Fibroblast of lung (primary cell): ENCODE measurements around the gene DYNLL2. TPM values are rescaled to one million over a fixed set of nuclear protein-coding genes. Genes with fewer than 3 reads are reported as not detected.
"Not testable (repeated sequence)": the region's sequence is repeated elsewhere in the genome, so short reads cannot be mapped to it uniquely, and the experiment has no call there.

Experiments
- DNase-seq, 2 donors: peaks; one replicate each; pipeline versions ENCODE4 v3.0.0 to v3.0.0-alpha.2; 2010; ENCODE audit warnings: low read depth in 2 of 2
- H2AFZ ChIP-seq: 2 replicates; pipeline ENCODE4 v1.5.1; 2012; ENCODE audit warnings: low read length, control low read depth, inconsistent platforms
- H3K27ac ChIP-seq: 2 replicates; pipeline ENCODE4 v1.5.1; 2011; ENCODE audit warnings: low read length, control low read depth; ENCODE audit not compliant: insufficient read depth
- H3K27me3 ChIP-seq: 2 replicates; pipeline ENCODE4 v1.5.1; 2011; ENCODE audit warnings: mild to moderate bottlenecking, low read length; ENCODE audit not compliant: control insufficient read depth, insufficient read depth
- H3K36me3 ChIP-seq: 2 replicates; pipeline ENCODE4 v1.5.1; 2011; ENCODE audit warnings: low read length; ENCODE audit not compliant: control insufficient read depth, insufficient read depth
- H3K4me1 ChIP-seq: 2 replicates; pipeline ENCODE4 v1.5.1; 2011; ENCODE audit warnings: low read length; ENCODE audit not compliant: control insufficient read depth, insufficient read depth; ENCODE audit errors: extremely low read depth
- H3K4me2 ChIP-seq: 2 replicates; pipeline ENCODE4 v1.5.1; 2011; ENCODE audit warnings: low read length, control low read depth; ENCODE audit not compliant: insufficient read depth; ENCODE audit errors: extremely low read depth
- H3K4me3 ChIP-seq, 4 experiments: fragments of 200-600 bp in 1 of 4; sonication (generic) in 1 of 4; replicated peaks in 1 of 4; 2 replicates each; pipeline ENCODE4 v1.5.1; 2011 to 2016; ENCODE audit warnings: low read length in 4 of 4, low read depth in 3 of 4, mild to moderate bottlenecking in 3 of 4, control low read depth in 2 of 4, inconsistent platforms in 1 of 4, mixed read lengths in 1 of 4; ENCODE audit not compliant: insufficient read depth in 1 of 4; ENCODE audit errors: control extremely low read depth in 1 of 4
- H3K79me2 ChIP-seq: 2 replicates; pipeline ENCODE4 v1.5.1; 2012; ENCODE audit warnings: mild to moderate bottlenecking, low read length, inconsistent platforms; ENCODE audit not compliant: control insufficient read depth, insufficient read depth
- H3K9ac ChIP-seq: 2 replicates; pipeline ENCODE4 v1.5.1; 2011; ENCODE audit warnings: mild to moderate bottlenecking, low read length, control low read depth; ENCODE audit not compliant: insufficient read depth
- H3K9me3 ChIP-seq: 2 replicates; pipeline ENCODE4 v1.5.1; 2012; ENCODE audit warnings: low read depth, low read length; ENCODE audit not compliant: control insufficient read depth, insufficient read depth
- H4K20me1 ChIP-seq: 2 replicates; pipeline ENCODE4 v1.5.1; 2011; ENCODE audit warnings: low read length; ENCODE audit not compliant: control insufficient read depth, insufficient read depth; ENCODE audit errors: extremely low read depth
- EZH2 ChIP-seq: IDR thresholded peaks from 2 replicates; pipeline ENCODE4 v1.5.1; 2012; ENCODE audit warnings: low read length, control low read depth, mild to moderate bottlenecking; ENCODE audit errors: missing control alignments
- polyA plus RNA-seq, 2 donors: library from polyadenylated mRNA; depleted of rRNA in 1 of 2; stranded (reverse) in 1 of 2; unstranded in 1 of 2; fragments of >200 nt; gene quantifications; 2 replicates each; pipeline ENCODE4 v1.2.1, GENCODE V29; 2011 to 2012; ENCODE audit warnings: missing spikeins in 1 of 2
- total RNA-seq: library from RNA; depleted of rRNA; stranded (reverse); fragments of >200 nt; gene quantifications from 2 replicates; pipeline ENCODE4 v1.2.1, GENCODE V29; 2014
- TF ChIP-seq, protein P1 (sequence below), 2 donors: IDR thresholded peaks in 1 of 2; conservative IDR thresholded peaks in 1 of 2; 1 replicate in 1 of 2; 2 replicates in 1 of 2; pipeline ENCODE4 v1.5.1; 2011 to 2012; ENCODE audit warnings: low read length in 2 of 2, control low read depth in 1 of 2, inconsistent platforms in 1 of 2, low read depth in 1 of 2, mild to moderate bottlenecking in 1 of 2

DYNLL2 gene
- total and polyA plus RNA-seq, 2 donors (not counting 1 experiment from before 2014, with no cell fraction given) = 17.1 to 32.9 TPM

DNA sequence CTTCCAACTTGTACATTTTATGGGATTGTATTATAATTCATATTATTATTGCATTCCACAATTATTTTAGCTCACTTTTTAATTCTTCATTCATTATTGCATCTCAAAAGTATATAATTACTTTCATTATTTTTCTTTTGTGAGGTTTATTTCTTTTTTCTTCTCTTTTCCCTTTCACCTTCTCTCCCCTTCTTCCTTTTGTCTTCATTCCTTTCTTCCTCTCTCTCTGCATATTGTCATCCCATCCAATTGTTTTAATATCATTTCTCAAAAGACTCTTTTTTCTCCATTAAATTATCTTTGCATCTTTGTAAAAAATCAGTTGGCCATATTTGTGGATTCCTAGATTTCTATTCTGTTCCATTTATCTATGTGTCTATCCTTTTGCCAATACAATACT, 17.3 kb downstream of the DYNLL2 start:
- Histone ChIP-seq H3K4me3 (no peak overlapping the region), H2AFZ (no peak overlapping the region), H3K9ac (no peak overlapping the region), H3K27ac (no peak overlapping the region), H3K9me3 (no peaks in the 10 kb centered on the region), H3K4me1 (no peaks in the 10 kb centered on the region), H4K20me1 (no peaks in the 10 kb centered on the region), H3K79me2 (no peaks in the 10 kb centered on the region), H3K27me3 (no peaks in the 10 kb centered on the region), H3K36me3 (no peaks in the 10 kb centered on the region), H3K4me2 (no peak overlapping the region)
- DNase-seq = no peak
- TF ChIP-seq, protein P1, sequence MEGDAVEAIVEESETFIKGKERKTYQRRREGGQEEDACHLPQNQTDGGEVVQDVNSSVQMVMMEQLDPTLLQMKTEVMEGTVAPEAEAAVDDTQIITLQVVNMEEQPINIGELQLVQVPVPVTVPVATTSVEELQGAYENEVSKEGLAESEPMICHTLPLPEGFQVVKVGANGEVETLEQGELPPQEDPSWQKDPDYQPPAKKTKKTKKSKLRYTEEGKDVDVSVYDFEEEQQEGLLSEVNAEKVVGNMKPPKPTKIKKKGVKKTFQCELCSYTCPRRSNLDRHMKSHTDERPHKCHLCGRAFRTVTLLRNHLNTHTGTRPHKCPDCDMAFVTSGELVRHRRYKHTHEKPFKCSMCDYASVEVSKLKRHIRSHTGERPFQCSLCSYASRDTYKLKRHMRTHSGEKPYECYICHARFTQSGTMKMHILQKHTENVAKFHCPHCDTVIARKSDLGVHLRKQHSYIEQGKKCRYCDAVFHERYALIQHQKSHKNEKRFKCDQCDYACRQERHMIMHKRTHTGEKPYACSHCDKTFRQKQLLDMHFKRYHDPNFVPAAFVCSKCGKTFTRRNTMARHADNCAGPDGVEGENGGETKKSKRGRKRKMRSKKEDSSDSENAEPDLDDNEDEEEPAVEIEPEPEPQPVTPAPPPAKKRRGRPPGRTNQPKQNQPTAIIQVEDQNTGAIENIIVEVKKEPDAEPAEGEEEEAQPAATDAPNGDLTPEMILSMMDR (conservative IDR thresholded peaks at IDR 0.05 in 1 of 2, IDR thresholded peaks at IDR 0.05 in 1 of 2; ENCODE audit: low read depth in 1 of 2, low read length in 2 of 2) = no peak
- TF ChIP-seq EZH2 = no peak

DNA sequence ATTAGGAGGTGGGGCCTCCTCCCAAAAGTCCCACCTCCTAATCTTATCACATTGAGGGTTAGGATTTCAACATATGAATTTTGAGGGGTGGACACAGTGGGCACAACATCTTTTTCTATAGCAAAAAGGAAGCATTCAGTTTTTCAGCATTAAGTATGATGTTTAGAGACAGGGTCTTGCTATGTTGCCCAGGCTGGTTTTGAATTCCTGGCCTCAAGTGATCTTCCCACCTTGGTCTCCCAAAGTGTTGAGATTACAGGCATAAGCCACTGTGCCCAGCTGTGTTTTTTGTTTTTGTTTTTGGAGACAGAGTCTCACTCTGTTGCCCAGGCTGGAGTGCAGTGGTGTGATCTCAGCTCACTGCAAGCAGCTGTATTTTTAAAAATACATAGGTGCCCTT, 18.7 kb downstream of the DYNLL2 start:
- not testable (repeated sequence) for H3K27ac ChIP-seq, H3K36me3 ChIP-seq, H3K9ac ChIP-seq, H3K4me1 ChIP-seq, H3K79me2 ChIP-seq, H2AFZ ChIP-seq, H4K20me1 ChIP-seq, H3K9me3 ChIP-seq, H3K27me3 ChIP-seq, H3K4me3 ChIP-seq, DNase-seq, H3K4me2 ChIP-seq

DNA sequence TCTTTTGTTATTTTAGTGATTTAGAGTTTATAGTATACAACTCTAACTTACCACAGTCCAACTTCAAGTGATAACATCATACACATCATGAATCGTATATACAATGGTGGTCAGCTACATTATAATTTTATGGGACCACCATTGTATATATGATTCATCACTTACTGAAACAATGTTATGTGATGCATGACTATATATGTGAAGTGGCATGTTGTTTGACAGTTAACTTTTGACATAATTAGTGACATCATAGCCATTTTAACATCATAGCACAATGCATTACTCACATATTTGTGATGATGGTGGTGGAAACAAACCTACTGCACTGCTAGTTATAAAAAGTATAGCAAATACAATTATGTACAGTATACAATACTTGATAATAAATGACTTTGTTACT, 21.9 kb downstream of the DYNLL2 start:
- TF ChIP-seq EZH2 = no peak
- TF ChIP-seq, protein P1 (conservative IDR thresholded peaks at IDR 0.05 in 1 of 2, IDR thresholded peaks at IDR 0.05 in 1 of 2; ENCODE audit: low read depth in 1 of 2, low read length in 2 of 2) = no peak
- no peaks in the 10 kb centered on the region for H3K9me3 ChIP-seq
- DNase-seq = no peak
- no peaks in the 10 kb centered on the region for H3K36me3 ChIP-seq
- no peaks in the 10 kb centered on the region for H4K20me1 ChIP-seq
- no peak overlapping the region for H3K27ac ChIP-seq
- H3K9ac ChIP-seq = no peak overlapping the region
- H3K4me2 ChIP-seq = no peak overlapping the region
- H3K27me3 ChIP-seq = no peaks in the 10 kb centered on the region
- no peak overlapping the region for H2AFZ ChIP-seq
- no peaks in the 10 kb centered on the region for H3K4me1 ChIP-seq
- H3K4me3 ChIP-seq = no peak overlapping the region
- H3K79me2 ChIP-seq = no peaks in the 10 kb centered on the region
